ENCODE results near the gene C10orf67. TPM values are rescaled to one million over a fixed set of nuclear protein-coding genes. Genes with fewer than 3 reads are reported as not detected.

Gene C10orf67
- total RNA-seq, 2 donors from 2014 or later, result not detected

DNA sequence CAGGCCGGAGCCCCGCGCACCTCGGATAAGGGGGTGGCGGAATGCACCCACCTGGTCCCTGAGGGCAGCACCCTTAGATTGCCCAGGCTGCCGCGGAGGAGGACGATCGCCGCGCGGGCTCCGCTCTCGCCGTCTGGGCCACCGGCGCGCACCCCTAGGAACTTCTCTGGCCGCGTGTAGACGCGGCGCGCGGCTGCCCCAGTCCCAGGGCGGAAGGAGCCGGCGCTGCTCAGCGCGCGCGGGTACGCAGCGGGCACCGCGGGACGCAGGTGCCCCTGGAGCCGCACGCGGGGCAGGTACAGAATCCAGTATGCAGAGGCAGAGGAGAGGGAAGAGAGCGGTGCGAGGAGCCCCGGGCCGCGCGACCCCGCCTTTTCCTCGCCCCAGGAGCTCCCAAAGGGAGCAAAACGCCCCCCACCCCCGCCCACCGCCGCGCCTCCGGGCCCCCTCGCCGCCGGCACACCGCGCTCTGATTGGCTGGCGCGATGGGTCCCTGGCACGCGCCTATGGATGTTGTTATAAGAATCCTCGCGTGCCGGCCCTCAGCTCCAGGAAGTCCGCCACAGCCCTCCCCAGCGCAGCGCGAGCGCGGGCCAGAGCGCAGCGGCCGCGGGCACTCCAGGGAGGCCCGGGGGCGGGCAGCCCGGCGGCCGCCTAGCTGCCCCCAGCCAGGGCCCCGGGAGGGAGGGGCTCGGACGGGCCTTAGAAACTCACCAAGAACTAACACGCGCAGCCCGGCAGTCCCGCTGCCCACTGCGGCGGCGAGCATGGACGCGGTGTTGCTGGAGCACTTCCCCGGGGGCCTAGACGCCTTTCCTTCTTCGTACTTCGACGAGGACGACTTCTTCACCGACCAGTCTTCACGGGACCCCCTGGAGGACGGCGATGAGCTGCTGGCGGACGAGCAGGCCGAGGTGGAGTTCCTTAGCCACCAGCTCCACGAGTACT is 152.6 kb downstream of the C10orf67 start, which contains the start of gene PTF1A:
Gene PTF1A, plus strand, starts transcription at position 549 of the 948 bp plus-strand sequence. Its CDS starts 219 bp downstream, at position 768.
- intact Hi-C loops (cut with DNase I, micrococcal nuclease), result no loop called here
- DNase-seq, result no peak
- ATAC-seq, result no peak

DNA sequence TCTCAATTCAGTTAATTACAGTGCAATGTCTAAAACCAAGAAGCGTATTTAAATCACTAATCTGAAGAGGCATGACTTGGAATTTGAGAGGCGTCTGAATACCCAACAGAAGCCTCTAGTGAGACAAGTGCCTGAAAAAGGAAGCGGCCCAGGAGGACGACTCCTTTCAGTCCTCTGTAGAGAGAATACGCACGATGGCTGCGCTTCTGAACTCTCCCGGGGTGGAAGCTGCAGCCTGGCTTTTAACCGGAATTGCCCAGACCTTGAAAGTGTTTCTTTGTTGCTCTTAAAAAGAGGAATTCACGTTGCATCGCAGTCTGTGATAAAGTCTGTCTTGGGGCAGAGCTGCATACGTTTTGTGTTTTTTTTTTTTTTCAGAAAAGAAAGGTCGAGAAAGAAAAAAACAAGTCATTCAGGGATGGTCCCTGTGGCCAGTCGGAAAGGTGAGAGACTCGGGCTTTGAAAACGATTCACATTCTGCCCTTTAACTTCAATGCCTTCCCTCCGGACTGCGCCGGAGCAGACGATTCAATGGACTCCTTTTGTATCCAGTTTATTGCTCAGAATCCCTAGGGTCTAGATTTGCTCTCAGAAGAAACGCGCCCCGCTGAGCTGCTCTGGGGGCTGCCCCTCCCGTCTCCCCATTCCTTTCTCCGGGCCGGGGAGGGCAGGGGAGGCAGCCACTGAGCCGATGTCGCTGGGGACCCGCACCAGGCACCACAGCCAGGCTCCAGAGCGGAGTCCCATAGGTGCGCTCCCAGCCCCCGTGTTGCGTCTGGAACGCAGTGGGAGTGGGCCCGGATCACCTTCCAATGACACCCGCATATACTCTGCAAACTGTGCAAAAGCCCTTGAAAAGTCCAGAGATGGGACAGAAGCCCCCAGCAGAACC is 153.5 kb downstream of the C10orf67 start:
- intact Hi-C loops (cut with DNase I, micrococcal nuclease), result no loop called here
- no peak for DNase-seq
- no peak for ATAC-seq

DNA sequence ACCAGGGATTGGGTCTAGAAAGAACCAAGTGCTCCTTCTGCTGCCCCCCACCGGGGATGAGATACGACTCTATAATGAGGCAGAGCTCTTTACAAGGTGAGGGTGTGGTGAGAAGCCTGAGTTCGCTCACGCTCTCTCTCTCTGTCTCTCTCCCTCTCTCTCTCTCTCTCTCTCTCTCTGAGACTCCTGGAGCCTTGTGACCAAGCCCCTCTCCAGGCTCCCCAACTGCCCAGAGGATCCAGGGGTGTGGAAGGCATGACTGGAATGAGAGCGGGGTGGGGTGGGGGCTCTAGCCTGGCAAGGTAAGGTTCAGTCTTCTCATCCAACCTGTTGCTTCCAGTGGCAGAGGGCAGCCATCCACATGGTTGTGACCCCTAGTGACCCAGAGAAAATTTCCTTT is 155.6 kb downstream of the C10orf67 start:
- no peak for ATAC-seq
- intact Hi-C loops (cut with DNase I, micrococcal nuclease), result no loop called here
- DNase-seq, result no peak

DNA sequence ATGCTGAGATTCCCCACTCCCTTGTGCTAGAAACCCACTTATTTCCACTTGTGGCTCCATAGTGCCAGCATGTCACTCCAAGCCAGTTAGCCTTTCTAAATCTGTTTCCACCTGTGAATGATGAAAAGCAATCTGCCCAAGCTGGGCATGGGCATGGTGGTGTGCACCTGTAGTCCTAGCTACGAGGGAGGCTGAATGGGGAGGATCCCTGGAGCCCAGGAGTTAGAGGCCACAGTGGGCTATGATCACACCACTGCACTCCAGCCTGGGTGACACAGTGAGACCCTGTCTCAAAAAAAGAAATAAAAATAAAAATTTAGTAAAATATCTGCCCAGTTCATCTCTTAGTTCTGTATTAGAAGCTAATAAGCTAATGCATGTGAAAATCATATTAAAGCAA is 157.4 kb downstream of the C10orf67 start:
- intact Hi-C loops (cut with DNase I, micrococcal nuclease), result no loop called here
- ATAC-seq, result no peak
- no peak for DNase-seq

DNA sequence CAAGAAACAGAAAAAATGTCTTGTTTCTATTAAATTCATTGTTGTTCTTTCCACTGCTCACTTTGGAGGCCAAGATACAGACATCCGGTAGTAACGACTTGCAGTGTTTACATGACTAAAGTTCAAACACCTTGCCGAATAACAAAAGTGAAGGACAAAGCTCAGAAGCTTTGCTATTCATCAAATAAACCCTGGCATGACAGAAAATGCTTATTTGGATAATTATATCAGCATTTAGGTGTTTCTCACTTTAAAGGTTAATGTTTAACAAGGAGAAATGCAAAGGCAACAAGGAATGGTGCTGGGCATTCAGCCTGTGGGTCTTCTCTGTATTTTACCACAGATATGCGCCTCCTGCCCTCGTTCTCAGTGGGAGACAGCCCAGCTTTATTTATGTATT is 157.9 kb downstream of the C10orf67 start:
- ATAC-seq (peak; percentile 48), DNase-seq (no peak)
- intact Hi-C loops (cut with DNase I, micrococcal nuclease), result no loop called here

DNA sequence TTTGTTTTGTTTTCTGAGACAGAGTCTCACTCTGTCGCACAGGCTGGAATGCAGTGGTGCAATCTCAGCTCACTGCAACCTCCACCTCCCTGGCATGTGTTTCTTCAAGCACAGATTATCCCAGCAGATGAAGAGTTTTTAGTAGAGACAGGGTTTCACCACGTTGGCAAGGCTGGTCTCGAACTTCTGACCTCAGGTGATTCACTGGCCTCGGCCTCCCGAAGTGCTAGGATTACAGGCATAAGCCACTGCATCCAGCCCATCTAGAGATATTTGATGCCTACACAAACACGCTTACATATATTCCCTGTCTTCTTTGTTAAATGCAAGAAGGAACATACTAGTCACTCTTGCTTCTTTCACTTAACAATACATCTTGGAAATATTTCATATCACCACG is 158.4 kb downstream of the C10orf67 start:
- DNase-seq (no peak), ATAC-seq (no peak)
- intact Hi-C loops (cut with DNase I, micrococcal nuclease), result no loop called here

DNA sequence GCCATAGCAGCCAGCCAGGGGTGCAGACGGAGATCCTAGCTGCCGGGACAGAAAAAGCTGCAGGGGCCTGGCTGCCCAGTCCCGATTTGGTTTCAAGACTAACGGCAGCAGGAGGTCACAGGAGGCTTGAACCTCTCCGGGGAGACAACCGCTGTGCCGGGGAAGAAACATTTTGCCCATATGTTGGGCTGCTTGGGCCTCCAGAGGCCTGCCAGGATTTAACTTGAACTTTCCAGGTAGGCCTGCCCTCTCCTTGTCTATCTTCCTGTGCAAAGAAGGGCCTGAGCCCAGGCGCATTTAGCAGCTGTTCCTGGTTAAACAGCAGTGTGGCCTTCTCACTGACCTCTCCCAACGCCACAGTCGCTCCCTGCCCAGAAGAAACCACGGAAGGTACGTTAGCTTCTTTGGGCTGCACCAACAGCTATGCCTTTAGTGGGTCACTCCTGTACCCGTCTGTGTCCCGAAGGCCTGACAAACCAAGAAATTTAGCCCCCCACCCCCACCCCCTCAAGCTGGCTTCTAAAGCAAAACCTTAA is 169.6 kb downstream of the C10orf67 start:
- intact Hi-C loops (cut with DNase I, micrococcal nuclease), result no loop called here
- ATAC-seq, result no peak
- DNase-seq, result no peak

DNA sequence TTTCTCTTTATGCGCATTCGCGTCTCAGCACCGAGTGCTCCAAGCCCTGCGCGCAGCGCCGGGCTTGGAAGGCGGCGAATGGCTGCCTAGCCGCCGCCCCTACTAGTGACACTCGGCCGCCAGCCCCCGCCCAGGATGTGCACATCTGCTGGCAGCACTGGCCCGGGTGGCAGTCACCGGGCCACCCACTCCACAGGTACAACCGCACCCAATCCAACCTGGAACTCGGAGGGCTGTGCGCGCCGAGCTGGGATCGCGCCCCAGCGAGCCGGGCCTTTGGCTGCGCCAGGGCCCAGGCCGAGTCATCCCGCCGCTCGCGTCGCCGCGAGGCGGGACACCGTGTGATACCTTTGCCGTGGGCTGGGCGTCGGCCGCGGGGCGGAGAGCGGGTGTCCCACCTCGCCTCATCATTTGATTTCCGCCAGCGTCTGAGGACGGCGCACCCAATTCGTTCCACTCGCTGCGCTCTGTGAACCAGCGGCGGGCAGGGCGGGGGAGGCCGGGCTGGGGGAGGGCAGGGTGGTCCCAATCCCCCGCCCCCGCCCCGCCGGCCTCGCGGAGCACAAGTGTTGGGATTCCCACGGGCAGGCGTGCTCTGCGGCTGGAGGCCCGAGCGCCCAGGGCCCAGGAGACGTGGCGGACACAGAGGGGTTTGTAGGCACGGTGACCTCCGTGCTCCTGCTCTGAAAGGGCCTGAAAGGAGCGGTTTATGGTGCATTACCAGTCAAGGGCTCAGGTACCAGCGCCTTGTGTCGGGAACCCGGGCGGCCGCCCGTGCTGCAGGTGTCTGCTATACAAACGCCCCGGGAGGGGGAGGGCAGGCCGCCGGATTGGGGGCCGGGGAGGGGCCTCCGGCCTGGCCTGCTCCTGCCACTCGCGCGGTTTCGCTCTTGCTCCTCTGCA is 170.3 kb downstream of the C10orf67 start:
- DNase-seq (no peak), ATAC-seq (no peak)
- intact Hi-C loops (cut with DNase I, micrococcal nuclease), result no loop called here

DNA sequence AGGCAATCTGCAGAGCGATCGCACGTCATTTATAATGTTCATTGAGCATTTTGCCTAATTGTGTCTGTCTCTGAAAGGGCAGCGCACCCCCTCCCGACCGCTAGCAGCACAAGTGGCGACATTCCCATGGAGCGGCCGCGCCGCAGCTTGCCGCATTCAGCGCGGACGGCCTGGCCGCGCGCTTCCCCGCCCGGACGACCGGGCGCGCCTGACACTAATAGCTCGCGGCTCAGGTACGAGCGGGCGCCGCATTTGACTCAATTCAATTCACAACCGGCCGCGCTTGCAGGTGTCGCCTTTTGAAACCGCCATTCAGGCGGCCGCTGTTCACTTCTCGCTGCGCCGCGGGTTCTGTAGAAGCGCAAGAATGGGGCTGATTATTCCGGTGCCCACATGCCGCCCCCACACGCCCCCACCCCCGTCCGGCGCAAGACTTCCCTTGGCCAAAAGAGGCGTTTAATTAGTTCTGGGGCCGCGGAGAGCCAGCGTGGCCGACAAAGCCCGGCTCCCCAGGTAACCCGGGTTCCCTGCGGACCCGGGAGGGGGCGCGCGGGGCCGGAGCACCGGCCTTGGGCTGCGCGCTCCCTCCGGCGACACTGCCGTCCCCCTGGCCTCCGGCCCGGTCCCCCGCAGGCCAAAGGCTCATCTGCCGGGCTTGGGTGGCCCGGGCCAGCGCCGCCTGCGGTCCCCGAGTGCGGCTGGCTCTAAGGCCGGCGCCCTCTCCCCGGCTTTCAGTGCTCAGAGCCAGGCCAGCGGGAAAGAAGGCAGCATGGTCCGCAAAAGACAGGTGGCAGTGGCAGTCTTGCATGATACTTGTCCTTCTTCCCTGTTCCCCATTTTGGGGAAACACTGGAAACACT is 171.2 kb downstream of the C10orf67 start:
- ATAC-seq, result no peak
- intact Hi-C loops (cut with DNase I, micrococcal nuclease), result no loop called here
- no peak for DNase-seq

DNA sequence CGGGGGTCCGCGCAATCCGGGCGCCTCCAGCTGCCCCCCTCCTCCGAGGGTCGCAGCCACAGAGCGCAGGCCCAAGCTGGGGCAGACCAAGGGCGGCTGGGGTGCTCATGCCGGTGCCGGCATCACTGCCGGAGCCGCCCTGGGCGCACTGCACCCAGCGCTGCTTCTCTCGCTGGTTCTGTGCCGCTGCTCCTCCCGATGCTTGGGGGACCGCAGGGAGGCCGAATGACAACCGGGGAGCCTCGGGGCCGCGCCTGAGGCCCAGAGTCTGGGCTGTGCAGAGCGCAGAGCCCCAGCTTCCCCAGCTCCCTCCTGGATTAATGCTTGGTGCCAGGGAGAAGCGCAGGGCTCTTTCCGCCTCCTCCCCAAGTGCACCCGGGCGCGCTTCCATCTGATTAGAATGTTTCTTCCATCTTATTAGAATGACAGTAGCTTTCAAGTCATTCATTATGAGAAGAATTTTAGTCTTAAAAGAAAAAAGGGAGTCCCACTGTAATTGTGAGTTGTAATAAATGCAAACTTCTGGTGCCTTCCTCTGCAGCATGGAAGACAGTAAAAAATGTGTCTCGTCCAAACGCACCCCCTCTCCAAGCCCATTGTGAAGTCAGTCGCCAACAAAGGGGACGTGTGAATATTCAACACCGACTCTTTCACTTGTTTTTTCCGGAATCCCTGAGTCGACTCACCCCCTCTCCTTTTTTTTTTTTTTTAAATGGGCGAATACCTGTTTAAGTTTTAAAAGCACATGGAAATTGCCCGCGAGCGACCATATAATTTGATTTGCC is 172.0 kb downstream of the C10orf67 start:
- ATAC-seq (no peak), DNase-seq (no peak)
- intact Hi-C loops (cut with DNase I, micrococcal nuclease), result no loop called here

DNA sequence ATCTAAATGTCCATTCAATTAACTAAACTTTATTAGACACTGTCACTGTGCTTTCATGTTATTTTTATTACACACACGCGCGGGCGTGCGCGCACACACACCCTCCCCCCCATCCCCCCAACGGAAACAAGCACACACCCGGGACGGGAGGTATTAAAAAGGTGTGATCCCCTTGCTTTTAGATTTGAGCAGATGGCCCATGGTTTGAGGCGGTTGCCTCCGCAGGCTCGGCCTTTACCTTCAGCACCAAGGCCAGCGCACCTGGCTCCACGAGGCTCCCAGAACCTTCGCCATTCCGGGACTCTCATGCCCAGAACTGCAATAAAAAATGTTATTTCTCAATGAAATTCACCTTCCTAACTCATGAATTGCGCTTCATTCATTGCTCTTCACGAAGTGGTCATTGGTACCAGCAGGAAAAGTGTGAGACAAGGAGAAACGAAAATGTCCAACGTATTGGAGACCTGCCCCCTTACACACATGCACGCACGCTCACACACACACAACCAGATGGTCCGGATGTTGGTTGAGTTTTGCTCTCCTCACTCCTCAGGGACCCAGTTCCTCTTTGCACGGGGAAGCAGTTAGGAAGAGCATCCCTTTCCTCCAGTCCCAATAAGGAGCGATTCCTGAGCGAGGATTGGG is 173.2 kb downstream of the C10orf67 start:
- ATAC-seq, result no peak
- intact Hi-C loops (cut with DNase I, micrococcal nuclease), result no loop called here
- no peak for DNase-seq

DNA sequence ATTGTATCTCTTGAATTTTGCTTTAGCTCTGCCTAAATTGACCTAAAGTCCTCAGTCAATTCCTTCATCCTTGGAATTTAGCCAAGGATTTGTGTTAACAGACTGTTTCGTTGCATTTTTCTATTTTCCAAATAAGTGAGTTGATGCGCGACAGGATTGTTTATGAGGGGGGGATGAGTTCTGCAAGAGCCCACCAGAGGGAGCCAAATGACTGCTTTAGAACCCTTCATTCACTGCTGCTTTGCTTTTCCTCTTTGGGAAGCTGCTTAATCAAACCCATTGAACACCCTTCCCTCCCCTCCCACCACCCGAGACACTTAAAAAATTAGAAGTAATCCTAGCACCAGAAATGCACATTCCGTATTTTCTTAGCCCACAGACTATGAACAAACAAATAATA is 186.2 kb downstream of the C10orf67 start:
- ATAC-seq, result peak; percentile 81
- peak in 1 of 2 donors; percentile 39 for DNase-seq
- intact Hi-C loops (cut with DNase I, micrococcal nuclease), result no loop called here

DNA sequence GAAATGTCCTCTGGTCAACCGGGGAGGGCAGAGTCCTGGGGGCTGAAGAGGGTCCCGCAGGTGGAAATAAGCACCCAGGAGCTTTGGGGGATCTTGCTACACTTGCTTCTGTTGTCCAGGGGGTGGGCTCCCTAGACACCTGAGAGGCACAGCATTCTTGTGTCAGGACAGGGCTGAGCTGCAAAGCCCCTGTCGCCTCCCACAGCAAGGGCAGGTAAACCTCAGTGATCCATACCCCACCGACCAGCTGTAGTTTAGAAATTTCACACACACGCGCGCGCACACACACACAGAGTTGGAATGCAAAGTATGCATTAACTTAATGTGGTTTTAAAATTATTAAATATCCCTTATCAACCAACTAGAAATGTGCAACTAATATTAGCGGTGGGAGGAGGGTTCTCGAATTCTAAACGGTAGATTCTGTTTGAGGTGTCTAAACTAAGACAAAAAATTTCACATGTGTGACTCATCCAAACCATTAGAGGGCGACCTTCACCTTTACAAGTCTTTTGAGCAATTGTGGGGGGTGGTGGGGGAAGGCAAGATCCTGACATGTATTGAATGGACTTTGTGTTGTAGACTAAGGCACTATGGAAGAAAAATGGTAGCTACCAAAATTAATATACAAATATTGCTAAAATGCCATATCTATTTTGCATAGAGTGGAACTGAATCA is 186.8 kb downstream of the C10orf67 start:
- ATAC-seq (peak; percentile 59), DNase-seq (no peak)
- intact Hi-C loops (cut with DNase I, micrococcal nuclease), result no loop called here

DNA sequence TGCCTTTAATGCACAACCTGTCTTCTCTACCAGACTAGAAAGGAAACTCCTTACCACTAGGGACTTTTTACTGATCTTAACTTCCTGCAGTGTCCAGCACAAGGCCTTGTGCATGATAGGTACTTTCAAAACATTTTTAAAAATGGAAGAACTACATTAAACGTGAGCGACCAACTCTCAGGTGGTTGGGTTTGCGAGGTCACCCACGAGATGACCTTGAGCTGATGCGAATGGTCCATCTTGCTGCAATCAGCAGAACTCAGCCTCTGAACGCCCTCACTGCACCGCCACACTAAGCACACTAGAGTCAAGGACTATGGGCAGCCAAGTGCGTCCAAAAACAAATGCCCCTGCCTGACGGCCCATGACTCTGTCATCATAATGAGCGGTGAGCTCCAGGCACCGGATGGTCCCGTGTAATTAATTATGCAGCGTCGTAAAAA is 187.3 kb downstream of the C10orf67 start:
- no peak for ATAC-seq
- intact Hi-C loops (cut with DNase I, micrococcal nuclease), result no loop called here
- no peak for DNase-seq

DNA sequence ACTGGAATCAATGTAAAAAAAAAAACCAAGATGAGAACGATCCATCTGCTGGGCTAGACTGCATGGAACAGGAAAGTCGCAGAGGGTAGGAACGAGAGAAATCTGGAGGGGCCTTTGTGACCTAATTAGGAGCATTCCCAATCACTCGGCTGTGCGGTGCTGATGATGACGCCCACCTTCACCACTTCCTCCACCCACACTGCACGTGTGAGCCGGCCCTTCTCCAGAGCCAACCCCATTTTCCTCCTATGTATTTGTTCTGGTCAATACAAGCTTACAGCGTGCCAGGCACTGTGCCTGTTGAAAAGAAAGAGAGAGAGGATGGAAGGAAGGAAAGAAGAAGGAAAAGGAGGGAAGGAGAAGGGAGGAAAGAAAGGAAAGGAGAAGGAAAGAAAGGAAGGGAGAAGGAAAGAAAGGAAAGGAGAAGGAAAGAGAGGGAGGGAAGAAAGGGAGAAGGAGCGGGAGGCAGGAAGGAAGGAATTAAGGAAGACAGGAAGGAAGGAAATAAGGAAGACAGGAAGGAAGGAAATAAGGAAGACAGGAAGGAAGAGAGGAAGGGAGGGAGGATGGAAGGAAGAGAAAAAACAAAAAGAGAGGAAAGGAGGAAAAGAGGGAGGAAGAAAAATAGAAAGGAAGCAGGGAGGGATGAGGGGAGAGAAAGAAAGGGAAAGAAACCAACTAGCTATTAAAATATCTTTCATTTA is 188.0 kb downstream of the C10orf67 start:
- DNase-seq, result no peak
- intact Hi-C loops (cut with DNase I, micrococcal nuclease), result no loop called here
- no peak for ATAC-seq

Data from left colon (tissue), 2 donors.